ENCODE measurements around the gene TLR10. TPM values are rescaled to one million over a fixed set of nuclear protein-coding genes. Genes with fewer than 3 reads are reported as not detected.
"Not testable (repeated sequence)": the region's sequence is repeated elsewhere in the genome, so short reads cannot be mapped to it uniquely, and the experiment has no call there.

Gene TLR10
- total RNA-seq, 1 experiment from 2014 or later, result not detected

DNA sequence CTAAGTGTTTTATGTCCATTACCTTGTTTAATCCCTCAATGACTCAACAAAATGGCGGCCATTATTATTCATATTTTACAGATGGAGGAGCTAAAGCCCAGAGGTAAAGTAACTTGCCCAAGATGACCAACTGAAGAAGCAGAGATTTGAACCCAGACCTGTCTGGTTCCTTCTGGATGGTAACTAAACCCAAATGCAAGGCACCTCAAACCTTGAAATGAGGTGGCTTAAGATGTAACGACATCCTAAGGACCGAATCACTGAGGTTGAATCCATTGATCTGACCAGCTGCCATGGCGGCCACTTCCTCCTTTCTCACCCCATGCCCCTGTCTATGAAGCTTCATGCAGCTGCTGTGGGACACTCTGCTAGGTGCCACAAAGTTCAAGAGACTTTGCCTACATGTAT, 932 bp downstream of the TLR10 start:
- H3K27me3 ChIP-seq (ENCODE audit: low read length), result no peaks in the 10 kb centered on the region
- no peaks in the 10 kb centered on the region for H3K79me2 ChIP-seq (ENCODE audit: low read length)
- no peaks in the 10 kb centered on the region for H3K9me3 ChIP-seq (ENCODE audit: low read length)
- intact Hi-C loops (cut with micrococcal nuclease), result loop anchor here (2.0 kb wide), 1 partner anchor 23 kb away; no protein-coding TSS in a partner anchor
- no peak overlapping the region for H3K9ac ChIP-seq (ENCODE audit: low read length)
- ChIA-PET CTCF (interaction anchor here (0.7 to 2.1 kb wide), 2 partner anchors 22 to 24 kb away, joined by 3 to 10 read pairs; no protein-coding TSS in a partner anchor), POLR2A (ENCODE audit: unreplicated experiment) (no interaction called here)
- H3K4me2 ChIP-seq (ENCODE audit: low read length), result no peak overlapping the region
- H2AFZ ChIP-seq (ENCODE audit: low read length), result no peak overlapping the region; the same call in 1 of the 2 replicates
- TF ChIP-seq EZH2 (IDR thresholded peaks at IDR 0.05; ENCODE audit: low read length, unreplicated experiment) (no peak), EZH2phosphoT487 (IDR thresholded peaks at IDR 0.05; ENCODE audit: borderline replicate concordance, low read length) (no peak)
- TF ChIP-seq, protein P1, sequence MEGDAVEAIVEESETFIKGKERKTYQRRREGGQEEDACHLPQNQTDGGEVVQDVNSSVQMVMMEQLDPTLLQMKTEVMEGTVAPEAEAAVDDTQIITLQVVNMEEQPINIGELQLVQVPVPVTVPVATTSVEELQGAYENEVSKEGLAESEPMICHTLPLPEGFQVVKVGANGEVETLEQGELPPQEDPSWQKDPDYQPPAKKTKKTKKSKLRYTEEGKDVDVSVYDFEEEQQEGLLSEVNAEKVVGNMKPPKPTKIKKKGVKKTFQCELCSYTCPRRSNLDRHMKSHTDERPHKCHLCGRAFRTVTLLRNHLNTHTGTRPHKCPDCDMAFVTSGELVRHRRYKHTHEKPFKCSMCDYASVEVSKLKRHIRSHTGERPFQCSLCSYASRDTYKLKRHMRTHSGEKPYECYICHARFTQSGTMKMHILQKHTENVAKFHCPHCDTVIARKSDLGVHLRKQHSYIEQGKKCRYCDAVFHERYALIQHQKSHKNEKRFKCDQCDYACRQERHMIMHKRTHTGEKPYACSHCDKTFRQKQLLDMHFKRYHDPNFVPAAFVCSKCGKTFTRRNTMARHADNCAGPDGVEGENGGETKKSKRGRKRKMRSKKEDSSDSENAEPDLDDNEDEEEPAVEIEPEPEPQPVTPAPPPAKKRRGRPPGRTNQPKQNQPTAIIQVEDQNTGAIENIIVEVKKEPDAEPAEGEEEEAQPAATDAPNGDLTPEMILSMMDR (conservative IDR thresholded peaks at IDR 0.05; ENCODE audit: low read depth, low read length), result no peak
- no peak overlapping the region for H3K27ac ChIP-seq (ENCODE audit: low read length)
- H3K9me2 ChIP-seq (replicated peaks; ENCODE audit: low read length), result no peaks in the 10 kb centered on the region
- H3K4me1 ChIP-seq (ENCODE audit: insufficient read depth, low read length), result no peaks in the 10 kb centered on the region
- no peaks in the 10 kb centered on the region for H3K36me3 ChIP-seq (ENCODE audit: low read depth, low read length)
- no TSS peak for BruUV-seq (replicated peaks)
- ATAC-seq (no peak), DNase-seq (no peak)
- no peak overlapping the region for H3K4me3 ChIP-seq (ENCODE audit: low read length)
- H3F3A ChIP-seq (ENCODE audit: low read length, unreplicated experiment), result no peaks in the 10 kb centered on the region
- no peaks in the 10 kb centered on the region for H4K20me1 ChIP-seq (ENCODE audit: low read length)

DNA sequence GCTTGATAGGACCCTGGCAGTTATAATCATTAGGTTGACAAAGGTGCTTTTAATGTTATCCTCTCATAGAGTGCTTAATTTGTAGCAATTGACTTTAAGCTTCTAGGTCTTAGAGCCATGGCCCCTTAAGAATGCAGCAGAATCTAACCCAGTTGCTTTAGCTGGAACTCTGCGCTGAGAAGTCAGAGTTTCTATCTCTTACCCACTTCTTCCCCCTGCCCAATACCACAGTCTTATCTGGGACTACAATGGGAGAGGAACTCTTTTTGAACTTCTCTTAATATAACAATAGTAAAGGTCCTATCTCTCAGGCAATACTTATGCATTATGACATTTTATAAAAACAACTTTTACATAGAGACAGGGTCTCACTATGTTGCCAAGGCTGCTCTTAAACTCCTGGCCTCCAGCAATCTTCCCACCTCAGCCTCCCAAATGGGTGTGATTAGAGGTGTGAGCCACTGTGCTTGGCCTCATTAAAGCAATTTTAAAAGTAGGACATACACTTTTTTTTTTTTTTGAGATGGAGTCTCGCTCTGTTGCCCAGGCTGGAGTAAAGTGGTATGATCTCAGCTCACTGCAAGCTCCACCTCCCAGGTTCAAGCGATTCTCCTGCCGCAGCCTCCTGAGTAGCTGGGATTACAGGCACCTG, 1.8 kb downstream of the TLR10 start:
- Histone ChIP-seq H4K20me1 (ENCODE audit: low read length) (no peaks in the 10 kb centered on the region), H3K4me1 (ENCODE audit: insufficient read depth, low read length) (no peaks in the 10 kb centered on the region), H3K27ac (ENCODE audit: low read length) (no peak overlapping the region), H3K9me2 (replicated peaks; ENCODE audit: low read length) (no peaks in the 10 kb centered on the region), H3F3A (ENCODE audit: low read length, unreplicated experiment) (no peaks in the 10 kb centered on the region), H3K27me3 (ENCODE audit: low read length) (no peaks in the 10 kb centered on the region), H3K9me3 (ENCODE audit: low read length) (no peaks in the 10 kb centered on the region), H3K4me2 (ENCODE audit: low read length) (no peak overlapping the region), H3K36me3 (ENCODE audit: low read depth, low read length) (no peaks in the 10 kb centered on the region), H3K79me2 (ENCODE audit: low read length) (no peaks in the 10 kb centered on the region), H2AFZ (ENCODE audit: low read length) (no peak overlapping the region), H3K4me3 (ENCODE audit: low read length) (no peak overlapping the region), H3K9ac (ENCODE audit: low read length) (no peak overlapping the region)
- ChIA-PET POLR2A (ENCODE audit: unreplicated experiment) (interaction anchor here (0.6 kb wide), 1 partner anchor 853 kb away, joined by 3 read pairs; no protein-coding TSS in a partner anchor), CTCF (interaction anchor here (2.1 kb wide), 1 partner anchor 21 kb away, joined by 10 read pairs; no protein-coding TSS in a partner anchor)
- TF ChIP-seq EZH2phosphoT487 (IDR thresholded peaks at IDR 0.05; ENCODE audit: borderline replicate concordance, low read length), result no peak
- TF ChIP-seq, protein P1 (conservative IDR thresholded peaks at IDR 0.05; ENCODE audit: low read depth, low read length), result no peak
- TF ChIP-seq EZH2 (IDR thresholded peaks at IDR 0.05; ENCODE audit: low read length, unreplicated experiment), result no peak
- no TSS peak for BruUV-seq (replicated peaks)
- no peak for ATAC-seq
- DNase-seq, result no peak
- intact Hi-C loops (cut with micrococcal nuclease), result no loop called here

DNA sequence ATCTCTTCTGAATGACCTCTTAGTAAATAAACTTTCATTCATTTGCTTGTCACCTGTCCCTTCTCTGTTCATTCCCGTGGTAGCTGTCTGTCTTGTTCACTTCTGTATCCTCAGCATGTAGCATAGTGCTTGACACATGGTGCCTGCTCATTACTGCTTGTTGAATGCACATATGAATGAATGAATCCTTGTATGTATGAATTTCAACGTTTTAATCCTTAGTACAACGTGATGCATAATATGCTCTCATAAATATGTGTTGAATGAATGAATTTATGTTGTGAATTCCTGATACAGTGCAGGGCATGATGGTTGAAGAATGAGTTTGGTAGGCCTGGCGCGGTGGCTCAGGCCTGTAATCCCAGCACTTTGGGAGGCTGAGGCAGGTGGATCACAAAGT, 3.0 kb downstream of the TLR10 start:
- intact Hi-C loops (cut with micrococcal nuclease), result no loop called here
- no TSS peak for BruUV-seq (replicated peaks)
- Histone ChIP-seq H3K4me1 (ENCODE audit: insufficient read depth, low read length) (no peaks in the 10 kb centered on the region), H3K4me3 (ENCODE audit: low read length) (no peak overlapping the region), H3K36me3 (ENCODE audit: low read depth, low read length) (no peaks in the 10 kb centered on the region), H3K27ac (ENCODE audit: low read length) (no peak overlapping the region), H3K79me2 (ENCODE audit: low read length) (no peaks in the 10 kb centered on the region), H3F3A (ENCODE audit: low read length, unreplicated experiment) (no peaks in the 10 kb centered on the region), H4K20me1 (ENCODE audit: low read length) (no peaks in the 10 kb centered on the region), H3K27me3 (ENCODE audit: low read length) (no peaks in the 10 kb centered on the region), H3K9ac (ENCODE audit: low read length) (no peak overlapping the region), H3K4me2 (ENCODE audit: low read length) (no peak overlapping the region), H3K9me3 (ENCODE audit: low read length) (no peaks in the 10 kb centered on the region), H2AFZ (ENCODE audit: low read length) (no peak overlapping the region), H3K9me2 (replicated peaks; ENCODE audit: low read length) (no peaks in the 10 kb centered on the region)
- no peak for ATAC-seq
- ChIA-PET POLR2A (ENCODE audit: unreplicated experiment) (no interaction called here), CTCF (no interaction called here)
- no peak for DNase-seq
- TF ChIP-seq EZH2 (IDR thresholded peaks at IDR 0.05; ENCODE audit: low read length, unreplicated experiment) (no peak), EZH2phosphoT487 (IDR thresholded peaks at IDR 0.05; ENCODE audit: borderline replicate concordance, low read length) (no peak)
- TF ChIP-seq, protein P1 (conservative IDR thresholded peaks at IDR 0.05; ENCODE audit: low read depth, low read length), result no peak

DNA sequence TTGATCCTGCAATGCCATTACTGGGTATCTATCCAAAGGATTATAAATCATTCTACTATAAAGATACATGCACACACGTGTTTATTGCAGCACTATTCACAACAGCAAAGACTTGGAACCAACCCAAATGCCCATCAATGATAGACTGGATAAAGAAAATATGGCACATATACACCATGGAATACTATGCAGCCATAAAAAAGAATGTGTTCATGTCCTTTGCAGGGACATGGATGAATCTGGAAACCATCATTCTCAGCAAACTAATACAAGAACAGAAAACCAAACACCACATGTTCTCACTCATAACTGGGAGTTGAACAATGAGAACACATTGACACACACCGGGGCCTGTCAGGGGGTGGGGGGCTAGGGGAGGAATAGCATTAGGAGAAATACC, 4.9 kb downstream of the TLR10 start:
- H3K9ac ChIP-seq (ENCODE audit: low read length); H3K36me3 ChIP-seq (ENCODE audit: low read depth, low read length); H3F3A ChIP-seq (ENCODE audit: low read length, unreplicated experiment); H3K9me3 ChIP-seq (ENCODE audit: low read length); H3K79me2 ChIP-seq (ENCODE audit: low read length); BruUV-seq (replicated peaks); intact Hi-C loops (cut with micrococcal nuclease); H3K27me3 ChIP-seq (ENCODE audit: low read length); H3K27ac ChIP-seq (ENCODE audit: low read length); DNase-seq; CTCF ChIA-PET; H2AFZ ChIP-seq (ENCODE audit: low read length); H3K9me2 ChIP-seq (replicated peaks; ENCODE audit: low read length); H3K4me2 ChIP-seq (ENCODE audit: low read length); POLR2A ChIA-PET (ENCODE audit: unreplicated experiment); H3K4me1 ChIP-seq (ENCODE audit: insufficient read depth, low read length); H4K20me1 ChIP-seq (ENCODE audit: low read length); H3K4me3 ChIP-seq (ENCODE audit: low read length); ATAC-seq: not testable (repeated sequence)

All from PC-3 (cell line).